HG03460 (cell line): ENCODE data around the gene PTPRN2.
"Not testable (repeated sequence)": the region's sequence is repeated elsewhere in the genome, so short reads cannot be mapped to it uniquely, and the experiment has no call there.

Experiments
- ATAC-seq: cut with Tn5 transposase; IDR thresholded peaks from one replicate; pipeline ENCODE4 v1.9.1; 2021; ENCODE audit not compliant: unreplicated experiment

The PTPRN2 gene

DNA sequence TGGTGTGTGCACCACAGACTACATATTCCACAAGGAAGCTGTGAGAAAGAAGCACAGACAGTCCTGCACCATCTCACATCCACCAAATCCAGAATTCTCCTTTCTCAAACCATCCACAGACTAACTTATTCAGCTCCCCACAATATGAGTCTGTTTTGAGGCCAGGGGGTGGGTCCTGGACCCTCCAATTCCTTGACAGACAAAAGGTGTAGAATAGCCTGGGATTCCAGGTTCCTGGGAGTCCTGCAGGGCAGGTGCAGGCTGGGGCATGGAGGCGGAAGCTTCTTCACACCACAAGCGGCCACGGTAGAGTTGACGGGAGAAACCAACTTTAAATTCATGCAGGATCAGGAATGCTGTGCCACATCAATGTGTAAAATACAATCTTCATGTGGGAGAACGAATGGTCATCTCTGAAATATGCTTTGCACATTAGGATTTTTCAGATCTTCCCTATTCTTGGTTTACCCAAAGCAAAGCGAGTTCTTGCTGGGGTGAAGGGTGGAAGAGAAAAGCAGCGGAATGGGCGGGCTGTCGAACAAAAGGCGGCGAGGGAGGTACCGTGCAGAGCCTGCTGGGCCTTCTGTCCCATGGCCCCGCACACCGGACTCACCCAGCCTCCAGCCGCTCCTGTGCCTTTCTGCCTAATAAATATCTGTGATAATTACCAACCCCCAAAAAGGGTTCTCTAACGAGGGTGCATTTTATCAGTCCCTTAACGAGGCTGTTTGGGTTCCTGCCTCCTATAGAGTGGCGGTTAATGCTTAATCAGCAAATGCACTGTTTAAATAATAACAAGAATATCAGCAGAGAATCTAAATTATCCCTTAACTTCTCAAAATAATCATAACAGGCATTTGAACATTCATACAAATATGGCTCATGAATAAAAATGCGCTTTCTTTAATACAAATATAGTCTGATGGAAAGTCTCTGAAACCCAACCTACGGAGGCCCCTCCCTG, 736.9 kb downstream of the PTPRN2 start:
- no peak for ATAC-seq

DNA sequence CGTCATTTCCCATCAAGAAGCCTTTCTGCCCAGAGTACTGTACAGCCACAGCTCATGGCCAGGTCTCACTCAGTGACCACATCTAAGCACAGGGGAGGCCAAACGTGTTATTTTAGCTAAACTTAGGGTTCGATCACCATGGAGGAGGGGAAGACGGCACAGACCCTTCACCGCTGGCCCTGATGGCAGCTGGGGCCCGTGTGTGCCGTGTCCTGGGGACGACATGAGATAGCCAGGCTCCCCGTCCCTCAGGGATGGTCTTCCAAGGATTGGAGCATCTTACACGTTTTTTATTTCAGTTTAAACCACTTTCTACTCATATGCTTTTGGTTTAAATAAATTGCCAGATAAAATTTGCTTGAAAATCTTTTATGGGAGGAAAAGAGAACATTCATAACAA, 737.9 kb downstream of the PTPRN2 start:
- ATAC-seq = no peak

DNA sequence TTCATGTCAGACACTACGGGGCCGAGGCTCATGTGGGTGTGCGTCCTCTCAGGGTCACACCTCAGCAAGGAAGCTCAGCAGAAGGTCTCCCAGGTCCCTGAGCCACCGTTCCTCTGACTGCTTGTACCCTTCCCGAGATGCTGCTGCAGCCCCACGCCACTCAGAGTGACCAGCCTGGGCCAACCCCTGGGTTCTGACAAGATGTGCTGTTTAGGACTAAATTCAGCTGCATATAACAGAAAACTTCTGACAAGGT, 738.4 kb downstream of the PTPRN2 start:
- no peak for ATAC-seq

DNA sequence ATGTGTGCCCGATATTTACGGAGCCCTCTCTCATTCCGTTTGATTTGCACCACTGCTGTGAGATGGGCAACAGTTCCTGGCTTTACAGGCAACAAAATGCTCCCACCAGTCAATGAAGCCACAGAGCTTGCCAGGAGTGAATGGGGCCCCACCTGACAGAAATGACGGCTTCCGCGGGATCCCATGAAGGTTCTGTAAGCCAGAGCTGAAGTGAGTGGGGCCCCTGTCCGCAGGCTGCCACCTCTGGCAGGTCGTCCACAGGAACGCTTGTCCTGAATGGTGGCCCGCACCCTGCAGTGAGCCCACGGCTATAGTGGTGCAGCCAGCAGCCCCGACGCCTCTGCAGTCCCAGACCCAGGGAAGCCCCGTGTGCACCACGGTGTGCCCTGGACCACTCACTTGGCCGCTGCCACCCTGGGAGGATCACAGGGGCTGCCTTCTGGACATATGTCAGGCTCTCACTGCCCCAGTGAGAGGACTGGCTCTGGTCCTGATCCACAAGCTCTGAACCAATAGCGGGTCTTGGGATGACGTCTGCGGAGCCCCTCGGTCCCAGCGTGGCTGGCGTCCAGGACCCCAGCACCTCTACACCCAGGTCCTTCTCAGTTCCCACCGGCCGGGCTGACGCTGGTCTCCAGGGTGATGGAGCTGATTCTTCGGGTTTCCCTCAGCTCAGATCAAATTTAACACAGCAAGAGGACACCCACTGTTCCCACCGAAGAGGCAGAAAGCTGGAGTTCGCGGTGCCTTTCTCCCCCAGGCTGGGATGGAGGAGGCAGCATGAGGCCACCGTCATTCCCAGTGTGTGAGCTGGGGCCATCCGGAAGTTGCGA, 738.9 kb downstream of the PTPRN2 start:
- no peak for ATAC-seq

DNA sequence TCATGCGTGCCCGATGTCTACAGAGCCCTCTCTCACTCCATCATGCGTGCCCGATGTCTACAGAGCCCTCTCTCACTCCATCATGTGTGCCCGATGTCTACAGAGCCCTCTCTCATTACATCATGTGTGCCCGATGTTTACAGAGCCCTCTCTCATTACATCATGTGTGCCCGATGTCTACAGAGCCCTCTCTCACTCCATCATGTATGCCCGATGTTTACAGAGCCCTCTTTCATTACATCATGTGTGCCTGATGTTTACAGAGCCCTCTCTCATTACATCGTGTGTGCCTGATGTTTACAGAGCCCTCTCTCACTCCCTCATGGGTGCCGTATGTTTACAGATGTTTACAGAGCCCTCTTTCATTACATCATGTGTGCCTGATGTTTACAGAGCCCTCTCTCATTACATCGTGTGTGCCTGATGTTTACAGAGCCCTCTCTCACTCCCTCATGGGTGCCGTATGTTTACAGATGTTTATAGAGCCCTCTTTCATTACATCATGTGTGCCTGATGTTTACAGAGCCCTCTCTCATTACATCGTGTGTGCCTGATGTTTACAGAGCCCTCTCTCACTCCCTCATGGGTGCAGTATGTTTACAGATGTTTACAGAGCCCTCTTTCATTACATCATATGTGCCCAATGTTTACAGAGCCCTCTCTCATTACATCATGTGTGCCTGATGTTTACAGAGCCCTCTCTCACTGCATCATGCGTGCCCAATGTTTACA, 739.7 kb downstream of the PTPRN2 start:
- ATAC-seq = not testable (repeated sequence)

DNA sequence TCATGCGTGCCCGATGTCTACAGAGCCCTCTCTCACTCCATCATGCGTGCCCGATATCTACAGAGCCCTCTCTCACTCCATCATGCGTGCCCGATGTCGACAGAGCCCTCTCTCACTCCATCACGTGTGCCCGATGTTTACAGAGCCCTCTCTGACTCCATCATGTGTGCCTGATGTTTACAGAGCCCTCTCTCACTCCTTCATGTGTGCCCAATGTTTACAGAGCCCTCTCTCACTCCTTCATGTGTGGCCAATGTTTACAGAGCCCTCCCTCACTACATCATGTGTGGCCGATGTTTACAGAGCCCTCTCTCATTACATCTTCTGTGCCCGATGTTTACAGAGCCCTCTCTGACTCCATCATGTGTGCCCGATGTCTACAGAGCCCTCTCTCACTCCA, 740.9 kb downstream of the PTPRN2 start:
- ATAC-seq = not testable (repeated sequence)

DNA sequence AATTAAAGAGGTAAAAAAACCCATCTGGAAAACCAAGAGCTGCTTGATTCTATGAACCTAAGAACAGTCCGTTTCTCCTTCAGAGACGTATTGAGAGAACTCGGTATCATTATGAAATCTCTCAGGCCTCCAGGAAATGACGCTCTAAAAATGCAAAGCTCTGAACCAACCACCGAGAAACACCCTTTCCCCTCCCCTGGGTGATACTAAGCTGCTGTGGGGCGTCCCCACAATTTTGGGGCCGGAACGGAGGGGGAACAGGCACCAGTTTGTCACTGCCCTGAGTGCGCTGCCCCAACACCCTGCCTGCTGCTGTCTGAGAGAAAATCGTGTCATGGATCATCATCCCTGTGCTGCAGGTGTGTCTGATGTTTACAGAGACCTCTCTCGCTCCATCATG, 741.4 kb downstream of the PTPRN2 start:
- ATAC-seq = no peak

DNA sequence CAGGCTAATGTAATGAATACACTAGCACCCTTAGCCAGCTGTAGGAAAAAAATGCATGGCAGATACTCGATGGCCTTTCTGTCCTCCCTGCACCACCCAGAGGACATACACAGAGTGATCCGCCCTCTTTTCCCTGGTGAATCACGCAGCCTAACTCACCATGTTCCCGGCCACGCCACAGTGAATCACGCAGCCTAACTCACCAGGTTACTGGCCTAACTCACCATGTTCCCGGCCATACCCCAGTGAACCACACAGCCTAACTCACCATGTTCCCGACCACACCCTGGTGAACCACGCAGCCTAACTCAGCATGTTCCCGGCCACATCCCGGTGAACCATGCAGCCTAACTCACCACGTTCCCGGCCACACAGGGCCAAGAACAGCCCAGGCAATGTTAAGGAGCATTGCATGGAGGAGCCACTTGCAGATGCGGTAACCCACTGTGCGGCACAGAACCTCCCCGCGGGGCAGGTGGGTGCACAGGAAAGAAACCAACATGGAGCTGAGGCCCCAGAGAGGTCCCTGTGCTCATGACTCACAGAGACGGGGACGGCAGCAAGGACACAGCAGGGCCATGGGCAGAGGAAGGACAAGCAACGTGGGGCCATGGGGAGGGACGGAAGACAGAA, 742.3 kb downstream of the PTPRN2 start:
- ATAC-seq = no peak

DNA sequence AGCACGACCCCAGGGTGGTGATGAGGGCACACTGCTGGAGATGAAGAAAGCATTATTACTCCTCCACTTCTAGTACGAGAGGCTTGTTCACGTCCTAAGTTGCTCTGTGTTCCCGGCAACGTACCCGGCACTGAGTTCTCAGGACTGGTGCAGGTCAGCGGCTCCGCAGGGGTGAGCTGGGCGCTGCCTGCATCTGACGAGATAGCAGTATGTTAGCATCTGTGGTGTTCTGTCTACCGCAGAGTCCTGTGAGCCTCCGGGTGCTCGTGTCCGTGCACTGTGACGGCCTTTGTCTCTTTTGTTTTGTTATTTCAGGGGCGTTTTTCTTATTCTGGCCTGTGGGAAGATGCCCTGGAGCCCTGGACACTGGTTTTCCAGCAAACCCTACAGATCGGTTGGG, 743.0 kb downstream of the PTPRN2 start:
- no peak for ATAC-seq

DNA sequence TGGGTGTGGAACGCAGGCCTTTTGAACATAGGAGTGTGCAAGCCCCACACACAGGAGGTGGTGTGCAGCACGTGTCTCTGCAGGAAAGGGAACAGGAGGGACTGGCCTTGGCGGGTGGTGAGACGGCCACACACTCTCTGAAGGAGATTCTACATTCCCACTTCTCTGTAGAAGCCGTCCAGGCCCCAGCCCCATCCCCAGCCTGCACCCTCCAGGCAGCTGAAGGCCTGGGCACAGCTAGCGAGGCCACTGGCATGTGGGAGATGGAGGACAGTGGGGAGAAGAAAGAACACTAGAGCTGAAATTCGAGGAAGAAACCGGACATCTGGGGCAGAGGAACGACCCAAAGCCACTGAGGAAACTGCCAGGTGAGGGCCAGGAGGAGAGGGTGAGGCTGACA, 743.5 kb downstream of the PTPRN2 start:
- no peak for ATAC-seq

DNA sequence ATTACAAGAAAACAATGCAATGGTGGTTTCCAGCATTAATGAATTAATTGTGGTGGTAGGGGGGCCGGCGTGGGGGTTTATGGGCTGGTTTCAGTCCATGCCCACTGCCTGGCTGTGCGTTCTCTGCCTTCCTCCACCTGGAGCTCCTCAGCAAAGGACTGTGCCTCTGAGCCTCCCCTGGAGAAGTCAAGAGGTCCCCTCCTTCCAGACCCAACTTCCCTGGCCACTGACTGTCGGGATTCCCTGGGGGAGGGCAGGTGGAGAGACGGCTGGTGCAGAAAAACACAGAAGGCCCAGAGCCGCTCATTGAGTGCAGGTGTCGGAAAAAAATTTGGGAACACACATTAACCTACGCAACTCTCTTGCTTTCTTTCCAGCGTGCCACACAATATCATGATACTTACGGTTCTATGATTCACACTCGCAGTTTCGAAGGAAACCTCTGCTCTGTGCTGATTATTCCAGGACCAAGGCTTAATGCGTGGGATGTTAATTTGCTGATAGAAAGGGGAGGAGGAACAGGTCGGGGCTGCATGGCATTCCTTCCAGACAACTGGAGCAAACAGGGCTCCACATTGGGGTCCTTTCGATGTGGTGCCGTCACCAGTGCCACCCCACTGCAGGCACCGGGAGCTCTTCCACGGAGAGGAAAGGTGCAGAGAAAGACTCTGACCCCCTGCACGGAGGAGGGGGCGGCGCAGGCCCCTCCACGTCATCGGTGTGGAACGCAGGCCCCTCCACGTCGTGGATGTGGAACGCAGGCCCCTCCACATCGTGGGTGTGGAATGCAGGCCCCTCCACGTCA, 744.1 kb downstream of the PTPRN2 start:
- ATAC-seq = no peak

DNA sequence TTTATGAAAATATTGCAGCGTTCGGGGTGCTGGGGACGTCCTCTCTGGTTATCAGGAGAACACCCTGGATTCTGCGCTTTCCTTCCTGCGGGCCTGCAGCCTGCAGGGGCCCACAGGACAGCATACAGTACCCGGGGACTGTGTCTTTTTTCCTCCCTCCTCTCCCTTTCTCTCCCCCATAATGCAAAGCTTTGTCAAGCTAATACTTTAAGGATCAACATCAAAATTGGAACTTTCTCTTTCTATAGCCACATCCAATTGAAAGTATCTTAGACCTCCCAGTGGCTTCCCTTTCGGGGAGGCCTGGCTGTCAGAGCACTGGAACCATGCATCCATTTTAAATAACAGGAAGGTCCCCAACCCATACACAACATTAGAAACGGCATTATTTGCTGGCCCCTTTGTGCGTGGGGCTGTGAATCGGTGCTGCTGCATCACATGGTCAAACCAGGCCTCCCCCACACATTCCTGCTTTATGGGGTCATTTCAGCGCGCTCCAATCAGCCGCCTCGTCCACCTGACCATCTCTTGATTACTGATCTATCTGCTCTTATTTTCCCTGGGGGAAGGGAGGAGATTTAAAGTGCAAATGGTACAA, 745.8 kb downstream of the PTPRN2 start:
- ATAC-seq = no peak

DNA sequence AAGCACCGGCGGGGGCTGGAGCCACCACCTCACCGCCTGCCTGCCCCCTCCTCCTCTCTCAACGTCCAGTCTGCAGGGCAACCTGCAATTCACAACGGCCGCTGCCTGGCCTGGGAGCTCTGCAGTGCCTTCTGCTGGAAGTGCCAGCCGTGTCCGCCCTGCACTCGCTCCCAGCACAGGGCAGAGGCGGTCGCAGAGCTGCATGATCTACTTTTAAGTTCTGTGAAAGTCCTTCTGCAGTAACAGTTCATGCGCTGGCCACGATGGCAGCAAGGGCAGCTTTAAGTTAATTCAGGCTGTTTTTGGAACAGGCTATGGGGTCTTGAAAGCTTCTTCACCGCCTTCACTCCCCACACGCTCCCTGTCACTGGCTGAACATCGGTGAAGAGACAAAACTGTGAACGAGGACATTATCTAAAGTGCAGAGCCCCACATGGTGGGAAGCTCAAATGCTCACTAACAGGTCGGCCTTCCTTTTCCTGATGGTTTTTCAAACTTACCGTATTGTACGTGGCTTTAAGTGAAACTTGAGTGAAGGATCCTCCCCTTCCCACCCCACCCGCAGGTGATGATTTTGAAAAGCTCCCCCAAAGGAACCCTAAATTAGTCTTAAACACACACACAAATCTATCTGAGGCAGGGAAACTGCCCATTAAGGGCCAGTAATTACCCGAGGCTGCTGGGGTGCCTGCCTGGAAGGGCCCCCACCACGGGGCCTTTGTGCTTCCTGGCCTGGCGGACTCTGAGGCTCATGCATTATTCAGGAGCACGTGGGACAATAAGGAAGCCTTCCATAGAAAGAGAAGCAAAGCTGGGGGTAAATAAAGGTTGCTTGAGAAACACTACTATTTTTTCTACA, 746.5 kb downstream of the PTPRN2 start:
- no peak for ATAC-seq

DNA sequence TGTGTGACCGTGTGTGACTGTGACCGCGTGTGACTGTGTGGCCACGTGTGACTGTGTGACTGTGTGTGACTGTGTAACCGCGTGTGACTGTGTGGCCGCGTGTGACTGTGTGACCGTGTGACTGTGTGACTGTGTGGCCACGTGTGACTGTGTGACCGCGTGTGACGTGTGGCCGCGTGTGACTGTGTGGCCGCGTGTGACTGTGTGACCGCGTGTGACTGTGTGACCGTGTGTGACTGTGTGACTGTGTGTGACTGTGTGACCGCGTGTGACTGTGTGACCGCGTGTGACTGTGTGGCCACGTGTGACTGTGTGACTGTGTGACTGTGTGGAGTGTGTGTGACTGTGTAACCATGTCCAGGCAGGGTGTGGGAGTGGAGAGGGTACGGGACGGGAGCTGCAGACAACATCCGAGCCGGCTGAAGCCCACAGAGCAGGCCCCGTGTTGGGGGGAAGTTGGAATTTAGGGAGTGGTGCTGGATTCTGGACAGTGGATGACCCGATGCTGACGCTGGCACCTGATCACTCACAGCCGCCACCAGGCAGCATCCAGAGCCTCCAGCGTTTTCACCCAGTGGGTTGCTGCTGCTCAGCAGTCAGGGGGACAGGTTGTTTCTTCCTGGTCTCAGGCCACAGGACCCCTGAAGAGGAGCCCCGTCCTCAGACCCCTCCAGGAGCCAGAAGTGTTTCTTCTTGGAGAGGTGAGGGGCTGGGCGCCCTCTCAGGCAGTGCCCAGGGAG, 747.3 kb downstream of the PTPRN2 start:
- ATAC-seq = no peak

DNA sequence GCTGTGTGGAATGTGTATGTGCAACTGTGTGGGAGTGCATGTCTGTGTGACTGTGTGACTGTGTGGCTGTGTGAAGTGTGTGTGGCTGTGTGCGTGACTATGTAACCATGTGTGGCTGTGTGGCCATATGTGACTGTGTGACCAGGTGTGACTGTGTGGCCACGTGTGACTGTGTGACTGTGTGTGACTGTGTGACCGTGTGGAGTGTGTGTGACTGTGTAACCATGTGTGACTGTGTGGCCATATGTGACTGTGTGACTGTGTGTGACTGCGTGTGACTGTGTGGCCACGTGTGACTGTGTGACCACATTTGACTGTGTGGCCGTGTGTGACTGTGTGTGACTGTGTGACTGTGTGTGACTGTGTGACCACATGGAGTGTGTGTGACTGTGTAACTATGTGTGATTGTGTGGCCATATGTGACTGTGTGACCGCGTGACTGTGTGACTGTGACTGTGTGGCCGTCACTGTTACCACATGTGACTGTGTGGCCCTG, 747.9 kb downstream of the PTPRN2 start:
- ATAC-seq = no peak

DNA sequence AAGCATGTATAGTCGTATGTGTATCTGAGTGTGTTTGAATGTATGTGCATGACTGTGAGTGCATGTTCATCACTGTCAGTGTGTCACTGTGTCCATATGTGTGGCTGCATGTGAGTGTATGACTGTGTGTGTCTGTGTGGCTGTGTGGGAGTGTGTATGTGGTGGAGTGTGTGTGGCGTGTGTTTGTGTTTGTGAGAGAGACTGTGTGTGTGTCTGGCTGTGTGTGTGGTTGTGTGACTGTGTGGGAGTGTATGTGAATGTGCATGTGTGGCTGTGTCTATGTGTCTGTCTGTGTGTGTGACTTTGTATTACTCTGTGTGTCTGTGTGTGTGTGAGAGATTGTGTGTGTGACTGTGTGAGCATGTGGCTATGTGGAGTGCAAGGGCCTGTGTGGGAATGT, 748.4 kb downstream of the PTPRN2 start:
- ATAC-seq = no peak

DNA sequence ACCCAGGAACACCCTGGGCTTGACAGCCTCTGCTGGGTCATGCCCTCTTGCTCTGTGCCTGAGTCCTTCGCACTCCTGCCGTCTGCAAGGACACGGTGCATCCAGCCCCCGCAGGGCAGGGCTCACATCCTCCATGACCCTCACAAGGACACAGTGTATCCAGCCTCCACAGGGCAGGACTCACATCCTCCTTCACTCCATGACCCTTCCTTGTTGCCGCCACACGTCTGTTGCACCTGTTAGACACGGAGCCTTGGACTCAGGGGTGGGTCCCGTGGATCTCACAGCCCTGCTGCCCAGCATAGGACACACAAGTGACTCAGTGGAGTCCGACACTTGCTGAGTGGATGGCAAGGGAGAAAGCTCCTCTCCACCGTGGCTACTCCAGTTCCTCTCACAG, 750.1 kb downstream of the PTPRN2 start:
- no peak for ATAC-seq

DNA sequence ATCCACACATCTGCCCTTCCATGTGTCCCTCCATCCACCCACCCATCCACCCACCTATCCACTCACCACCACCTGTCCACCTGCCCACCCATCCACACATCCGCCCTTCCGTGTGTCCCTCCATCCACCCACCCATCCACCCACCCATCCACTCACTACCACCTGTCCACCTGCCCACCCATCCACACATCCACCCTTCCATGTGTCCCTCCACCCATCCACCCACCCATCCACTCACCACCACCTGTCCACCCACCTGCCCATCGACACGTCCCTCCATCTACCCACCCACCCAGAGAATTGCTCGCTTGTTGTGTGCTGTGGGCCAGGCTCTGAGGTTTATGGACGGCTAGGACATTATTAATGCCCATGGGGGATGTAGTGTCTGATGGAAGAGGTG, 750.6 kb downstream of the PTPRN2 start:
- no peak for ATAC-seq
